NCI-H1105 treated with DMSO at 0.1 percent for 48 hours (cell line): ENCODE data around the gene SPEF2.

ENCODE experiments used
- DNase-seq: peaks from one replicate; lab custom pipeline; 2025; lab: John Stamatoyannopoulos, UW

SPEF2 gene

DNA sequence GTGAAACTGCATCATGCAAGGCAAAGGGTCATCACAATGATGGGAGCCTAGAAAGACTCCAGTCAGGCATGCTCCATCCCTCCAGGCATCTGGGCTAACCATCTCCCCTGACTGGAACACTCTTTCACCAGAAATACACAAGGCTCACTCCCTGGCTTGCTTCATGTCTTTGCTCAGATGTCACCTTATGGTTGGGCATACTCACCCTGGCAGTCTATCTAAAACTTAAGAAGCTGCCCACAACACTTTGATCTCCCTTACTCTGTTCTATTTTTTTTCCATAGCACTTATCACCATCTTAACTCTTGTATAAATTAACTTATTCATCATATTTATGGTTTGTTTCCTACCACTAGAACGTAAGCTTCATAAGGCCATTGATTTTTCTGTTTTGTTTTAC, 90.0 kb downstream of the SPEF2 start:
- no peak for DNase-seq

DNA sequence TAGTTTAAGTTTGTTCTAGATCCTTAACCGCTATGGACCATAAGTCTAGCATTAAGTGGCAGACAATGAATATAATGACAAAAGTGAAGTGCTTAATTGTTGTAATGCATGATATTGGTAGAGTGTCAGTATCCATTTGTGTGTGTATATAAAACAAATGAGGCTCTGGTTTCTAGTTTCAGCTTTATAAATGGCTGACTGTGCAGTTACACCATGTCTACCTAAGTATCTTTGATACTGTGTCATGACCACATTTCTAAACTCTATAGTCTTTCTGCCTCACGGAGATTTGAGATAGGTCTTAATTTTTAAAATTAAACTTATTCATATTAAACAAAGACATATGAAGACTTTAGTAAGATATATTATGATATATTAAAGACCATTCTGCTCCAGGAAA, 92.0 kb downstream of the SPEF2 start:
- peak; percentile 41 for DNase-seq

DNA sequence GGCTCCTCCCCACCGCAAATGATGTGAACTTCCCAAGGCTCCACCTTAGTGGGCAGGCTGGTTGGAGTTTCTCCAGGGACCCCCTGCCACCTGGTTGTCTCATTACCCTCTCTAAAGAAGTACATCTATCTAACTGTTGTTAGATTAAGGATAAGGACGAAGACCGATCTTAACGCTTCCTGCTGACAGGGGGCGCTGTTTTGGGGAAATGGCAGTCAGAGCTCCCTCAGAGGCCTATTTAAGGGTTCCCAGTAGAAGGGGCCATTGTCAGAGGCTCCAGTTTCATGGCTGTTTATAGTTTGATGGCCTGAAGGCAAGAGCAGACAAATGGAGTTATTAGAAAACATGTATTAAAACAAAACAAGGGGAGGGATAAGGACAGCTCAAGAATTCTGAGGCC, 100.1 kb downstream of the SPEF2 start:
- DNase-seq, result no peak

DNA sequence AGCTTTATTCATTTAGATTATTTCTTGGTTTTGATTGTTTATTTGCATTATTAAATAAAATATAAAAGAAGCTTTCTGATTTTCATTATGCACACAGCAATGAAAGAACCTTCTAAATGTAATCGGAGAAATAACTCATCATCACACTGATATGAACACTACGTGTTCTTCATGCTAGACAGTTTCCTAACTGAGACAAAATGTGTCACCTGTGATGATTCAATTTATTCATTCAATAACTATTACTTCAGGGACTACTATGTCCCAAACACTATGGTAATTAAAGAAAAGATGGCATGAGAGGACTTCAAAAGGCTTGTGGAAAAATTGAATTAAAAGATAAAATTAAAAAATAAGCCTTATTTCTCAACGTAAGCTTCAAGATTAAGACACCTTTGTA, 118.1 kb downstream of the SPEF2 start:
- no peak for DNase-seq

DNA sequence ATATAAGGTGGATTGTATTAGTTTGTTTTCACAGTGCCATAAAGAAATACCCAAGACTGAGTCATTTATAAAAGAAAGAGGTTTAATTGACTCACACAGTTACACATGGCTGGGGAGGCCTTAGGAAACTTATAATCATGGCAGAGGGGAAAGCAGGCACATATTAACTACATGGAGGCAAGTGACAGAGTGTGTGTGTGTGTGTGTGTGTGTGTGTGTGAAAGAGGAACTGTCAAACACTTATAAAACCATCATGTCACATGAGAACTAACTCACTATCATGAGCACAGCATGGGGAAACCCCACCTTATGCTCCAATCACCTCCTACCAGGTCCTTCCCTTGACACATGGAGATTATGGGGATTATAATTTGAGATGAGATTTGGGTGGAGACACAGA, 118.6 kb downstream of the SPEF2 start:
- no peak for DNase-seq

DNA sequence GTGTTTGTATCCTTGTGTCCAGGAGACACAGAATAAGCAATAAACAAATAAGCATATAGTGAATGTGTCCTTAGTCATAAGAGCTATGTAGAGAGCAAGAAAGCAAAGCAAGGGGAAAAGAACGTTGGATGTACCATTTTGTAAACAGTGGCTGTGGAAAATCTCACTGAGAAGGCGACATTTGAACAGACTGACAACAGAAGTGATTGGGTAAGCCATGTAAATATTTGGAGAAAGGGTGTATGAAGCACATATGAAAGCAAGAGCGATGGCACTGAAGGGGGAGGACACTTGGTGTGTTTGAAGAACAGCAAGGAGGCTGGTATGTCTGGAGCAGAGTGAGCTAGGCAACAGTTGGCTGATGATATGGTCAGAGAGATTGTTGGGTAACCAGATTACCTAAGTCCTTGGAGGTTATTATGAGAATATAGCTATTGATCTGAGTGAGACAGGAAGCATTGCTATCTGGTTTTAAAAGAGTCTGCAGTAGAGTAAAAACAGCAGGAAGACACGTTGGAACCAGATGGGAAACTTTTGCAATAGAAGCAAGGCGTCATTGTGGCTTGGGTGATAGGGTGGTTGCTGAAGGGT, 123.6 kb downstream of the SPEF2 start:
- DNase-seq, result no peak

DNA sequence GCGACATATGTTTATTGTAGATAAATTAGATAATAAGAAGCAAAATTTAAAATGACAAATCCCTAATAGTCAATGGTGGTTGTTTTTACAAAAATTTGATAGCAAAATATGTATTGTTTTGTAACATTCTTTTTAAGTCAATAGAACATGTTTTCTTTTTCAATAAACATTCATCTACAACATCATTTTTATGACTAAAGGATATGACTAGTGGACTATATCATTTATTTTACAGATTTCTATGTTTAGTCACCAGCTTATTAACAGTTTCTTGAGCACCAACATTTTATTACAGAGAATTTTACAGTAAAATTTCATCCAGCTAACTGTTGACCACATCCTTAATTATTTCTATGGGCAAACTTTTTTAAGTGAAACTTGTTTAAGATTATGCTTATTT, 124.3 kb downstream of the SPEF2 start:
- no peak for DNase-seq

DNA sequence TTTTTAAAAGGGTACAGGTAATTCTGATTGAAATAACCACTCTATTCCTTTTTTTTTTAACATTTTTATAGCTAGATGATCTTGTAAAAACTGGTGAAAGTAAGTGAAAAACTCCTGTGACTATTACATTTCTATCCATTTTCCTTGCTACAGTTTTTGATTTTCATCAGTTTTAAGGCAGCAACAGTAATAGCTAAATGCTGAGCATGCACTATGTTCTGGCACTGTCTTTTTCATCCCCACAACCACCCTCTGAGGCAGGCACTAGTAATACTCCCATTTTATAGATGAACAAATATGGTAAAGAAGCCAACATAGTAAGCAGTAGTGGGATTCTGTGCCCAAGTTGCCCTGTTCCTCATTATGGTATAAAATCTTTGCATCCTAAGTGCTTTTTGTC, 126.0 kb downstream of the SPEF2 start:
- DNase-seq, result no peak

DNA sequence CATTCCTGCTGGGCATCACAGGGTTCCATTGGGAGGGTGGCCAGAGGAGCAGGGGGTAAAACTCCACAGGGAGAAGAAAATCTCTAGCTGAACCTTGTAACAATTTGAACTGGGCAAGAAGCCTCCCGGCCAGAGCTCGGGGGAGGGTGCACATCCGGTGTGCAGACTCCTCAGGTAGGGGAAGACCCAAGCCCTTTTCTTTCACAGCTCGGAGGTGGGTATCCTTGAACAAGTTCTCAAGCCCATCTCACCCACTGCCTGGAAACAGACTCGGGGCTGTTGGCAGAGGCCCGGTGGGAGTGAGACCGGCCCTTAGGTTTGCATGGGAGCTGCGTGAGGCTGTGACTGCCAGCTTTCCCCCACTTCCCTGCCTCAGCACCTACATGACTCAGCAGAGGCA, 127.5 kb downstream of the SPEF2 start:
- no peak for DNase-seq

DNA sequence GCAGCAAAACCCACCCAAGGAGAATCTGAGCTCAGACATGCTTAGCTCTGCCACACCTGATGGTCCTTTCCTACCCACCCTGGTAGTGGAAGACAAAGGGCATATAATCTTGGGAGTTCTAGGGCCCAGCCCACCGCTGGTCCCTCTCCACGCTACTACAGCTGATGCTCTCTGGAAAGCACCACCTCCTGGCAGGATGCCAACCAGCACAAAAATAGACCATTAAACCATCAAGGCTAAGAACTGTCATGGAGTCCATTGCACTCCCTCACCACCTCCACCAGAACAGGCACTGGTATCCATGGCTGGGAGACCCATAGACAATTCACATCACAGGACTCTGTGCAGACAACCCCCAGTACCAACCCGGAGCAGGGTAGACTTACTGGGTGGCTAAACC, 128.0 kb downstream of the SPEF2 start:
- no peak for DNase-seq

DNA sequence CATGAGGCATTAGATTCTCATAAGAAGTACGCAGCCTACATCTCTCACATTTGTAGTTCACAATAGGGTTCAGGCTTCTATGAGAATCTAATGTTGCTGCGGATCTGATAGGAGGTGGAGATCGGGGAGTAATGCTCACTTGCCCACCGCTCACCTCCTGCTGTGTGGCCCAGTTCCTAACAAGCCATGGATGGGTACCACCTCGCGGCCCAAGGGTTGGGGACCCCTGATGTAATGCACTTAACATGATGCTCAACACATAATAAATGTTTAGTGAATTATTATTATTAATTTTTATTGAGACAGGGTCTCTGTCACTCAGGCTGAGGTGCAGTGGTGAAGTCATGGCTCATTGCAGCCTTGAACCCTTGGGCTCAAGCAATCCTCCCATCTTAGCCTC, 134.3 kb downstream of the SPEF2 start:
- no peak for DNase-seq

DNA sequence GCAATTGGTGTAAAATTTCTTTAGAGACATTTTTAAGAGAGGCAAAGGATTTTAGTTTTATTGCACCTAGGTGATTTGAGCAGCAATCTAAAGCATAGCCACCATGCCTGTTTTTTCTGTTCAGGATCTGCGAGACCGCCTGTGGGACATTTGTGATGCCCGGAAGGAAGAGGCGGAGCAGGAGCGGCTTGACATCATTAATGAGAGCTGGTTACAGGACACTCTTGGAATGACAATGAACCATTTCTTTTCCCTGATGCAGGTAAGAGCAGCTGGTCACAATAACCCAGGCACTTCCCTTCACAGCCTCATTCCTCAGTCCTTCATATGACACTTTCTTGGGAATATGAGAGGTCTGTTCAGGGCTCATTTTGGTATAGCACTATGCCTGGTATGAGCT, 135.8 kb downstream of the SPEF2 start:
- no peak for DNase-seq

DNA sequence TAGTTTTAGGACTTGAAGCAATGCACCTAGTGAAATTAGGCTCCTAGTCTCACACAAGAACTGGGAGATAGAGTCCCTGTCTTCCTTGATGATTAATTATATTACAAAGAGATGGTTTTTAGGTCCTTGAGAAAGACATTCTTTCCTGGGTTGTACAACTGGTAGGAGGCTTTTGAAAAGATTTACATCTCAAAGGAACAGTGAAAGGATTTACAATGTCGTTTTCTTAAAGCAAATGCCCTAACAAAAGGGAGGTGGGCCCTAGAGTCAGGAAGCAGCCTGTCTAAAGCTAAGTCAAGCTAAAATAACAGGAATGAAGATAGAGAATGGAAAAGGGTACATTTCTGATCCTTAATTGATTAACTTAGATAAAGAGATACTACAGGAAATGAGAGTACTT, 136.8 kb downstream of the SPEF2 start:
- no peak for DNase-seq

DNA sequence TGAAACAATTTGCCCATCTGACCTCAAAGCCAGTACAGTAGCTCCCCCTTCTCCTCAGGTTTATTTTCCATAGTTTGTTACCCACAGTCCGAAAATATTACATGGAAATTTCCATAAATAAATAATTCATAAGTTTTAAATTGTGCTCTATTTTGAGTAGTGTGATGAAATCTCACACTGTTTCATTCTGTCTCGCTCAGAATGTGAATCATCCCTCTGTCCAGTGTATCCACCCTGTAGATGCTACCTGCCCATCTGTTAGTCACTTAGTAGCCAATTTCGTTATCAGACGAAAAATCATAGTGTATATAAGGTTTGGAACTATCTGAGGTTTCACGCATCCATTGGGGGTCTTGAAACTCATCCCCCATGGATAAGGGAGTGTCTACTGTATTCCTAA, 138.3 kb downstream of the SPEF2 start:
- no peak for DNase-seq

DNA sequence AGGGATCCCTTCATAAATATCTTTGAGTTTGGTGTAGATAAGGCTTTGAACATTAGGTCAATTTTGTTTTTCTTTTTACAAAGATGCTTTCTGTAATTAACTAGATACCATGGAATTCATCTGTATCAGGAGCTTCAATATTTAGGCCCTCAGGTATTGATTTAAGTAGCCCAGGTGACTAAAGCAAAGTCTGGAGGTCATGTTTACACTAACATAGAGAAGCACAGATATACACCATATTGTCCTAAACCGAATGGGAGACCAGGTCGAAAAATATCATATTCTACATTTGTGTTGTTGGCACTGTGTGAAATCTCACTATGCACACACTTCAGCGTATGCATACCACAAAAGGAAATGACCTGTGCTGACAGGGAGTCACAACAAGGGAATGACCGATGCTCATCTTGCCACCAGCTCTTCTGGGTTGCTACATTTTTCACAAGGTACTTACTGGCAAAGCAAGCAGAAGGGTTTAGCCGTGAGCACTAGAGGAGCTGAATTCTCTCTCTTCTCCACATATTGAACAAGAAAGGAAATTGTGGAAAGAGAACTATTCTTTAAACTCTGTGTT, 140.6 kb downstream of the SPEF2 start:
- DNase-seq, result no peak

DNA sequence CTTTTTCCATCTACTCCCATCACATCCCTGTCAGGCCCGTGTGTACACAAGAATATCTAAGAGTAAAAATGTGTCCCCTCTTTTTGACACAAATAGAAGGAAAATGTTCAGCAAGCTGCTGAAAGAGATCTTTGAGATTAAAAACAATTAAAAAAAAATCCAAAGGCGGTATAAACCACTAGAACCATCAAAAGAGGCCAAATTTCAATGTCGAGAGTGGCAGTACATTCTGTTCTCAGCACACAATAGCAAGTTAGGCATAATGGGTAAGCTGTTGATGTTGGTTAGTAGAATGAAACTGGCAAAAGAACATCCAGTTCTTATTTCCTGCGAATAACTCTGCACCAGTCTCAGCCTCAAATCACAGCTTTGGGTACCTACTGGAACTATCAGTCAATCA, 143.9 kb downstream of the SPEF2 start:
- DNase-seq, result no peak

DNA sequence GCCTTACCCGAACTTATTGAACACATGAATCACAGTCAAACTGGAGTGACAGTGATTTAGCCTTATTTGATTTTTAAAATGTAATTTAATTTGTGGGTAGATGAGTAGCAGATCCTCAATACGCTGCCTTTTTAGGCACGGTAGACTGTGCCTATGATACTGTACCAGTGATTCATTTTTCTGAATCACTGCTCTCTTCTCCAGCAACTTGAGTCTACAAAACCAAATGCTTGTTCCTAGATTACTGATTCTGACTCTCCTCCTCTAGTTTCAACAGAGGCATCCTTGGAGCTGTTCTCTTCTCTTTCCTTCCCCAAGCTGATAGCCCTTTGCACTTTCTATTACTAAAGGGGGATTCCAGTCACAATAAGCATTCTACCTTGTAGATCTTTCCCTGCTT, 144.7 kb downstream of the SPEF2 start:
- no peak for DNase-seq

DNA sequence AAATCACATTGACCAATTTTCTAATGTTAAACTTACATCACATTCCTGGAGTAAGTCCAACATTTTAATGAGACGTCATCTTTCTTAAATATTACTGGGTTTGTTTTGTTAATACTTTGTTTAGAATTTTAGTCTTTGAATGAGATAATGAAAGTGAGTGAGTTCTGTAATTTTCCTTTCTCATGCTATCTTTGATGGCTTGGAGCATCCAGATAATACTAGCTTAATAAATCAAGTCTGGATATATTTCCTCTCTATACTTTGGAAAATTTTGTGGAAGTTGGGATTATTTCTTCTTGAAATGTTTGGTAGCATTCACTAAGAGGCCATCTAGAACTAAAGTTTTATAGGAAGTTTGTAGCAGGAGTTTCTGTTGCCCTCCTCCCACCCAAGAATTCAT, 148.3 kb downstream of the SPEF2 start:
- no peak for DNase-seq

DNA sequence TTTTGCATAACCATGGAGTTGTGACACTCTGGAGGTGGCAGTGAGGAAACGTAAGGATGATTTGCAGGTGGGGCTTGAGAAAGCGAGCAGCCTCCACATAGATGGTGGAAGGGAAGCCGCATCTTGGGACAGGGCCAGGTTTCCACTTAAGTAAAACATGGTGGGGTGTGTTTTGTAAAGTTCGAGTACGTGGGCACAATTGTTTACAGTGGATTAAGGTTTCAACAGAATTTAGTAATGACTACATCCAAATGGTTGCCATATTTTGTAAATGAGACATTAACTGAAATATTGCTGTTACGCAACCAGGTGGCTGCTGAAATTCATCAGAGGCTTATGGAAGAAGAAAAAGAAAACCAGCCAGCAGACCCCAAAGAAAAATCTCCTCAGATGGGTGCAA, 153.6 kb downstream of the SPEF2 start:
- DNase-seq, result peak; percentile 48

DNA sequence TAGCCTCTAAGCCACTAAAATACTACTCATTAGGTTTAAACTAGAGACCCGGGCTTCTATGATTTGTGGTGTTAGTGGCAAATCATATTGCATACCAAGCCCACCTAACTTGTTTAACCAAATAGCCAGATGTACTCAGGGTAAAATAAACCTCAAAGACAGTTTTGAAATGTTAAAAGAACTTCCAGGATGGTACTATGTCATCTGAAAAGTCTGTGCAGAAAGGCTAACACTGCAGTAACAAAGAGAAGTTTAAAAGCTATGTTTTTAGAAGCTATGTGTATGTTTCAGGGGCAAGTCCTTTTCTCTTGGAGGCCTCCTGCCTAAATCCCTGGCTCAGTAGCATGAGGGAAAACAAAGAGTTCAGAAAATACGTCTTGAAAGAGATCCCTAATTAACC, 154.2 kb downstream of the SPEF2 start:
- no peak for DNase-seq

DNA sequence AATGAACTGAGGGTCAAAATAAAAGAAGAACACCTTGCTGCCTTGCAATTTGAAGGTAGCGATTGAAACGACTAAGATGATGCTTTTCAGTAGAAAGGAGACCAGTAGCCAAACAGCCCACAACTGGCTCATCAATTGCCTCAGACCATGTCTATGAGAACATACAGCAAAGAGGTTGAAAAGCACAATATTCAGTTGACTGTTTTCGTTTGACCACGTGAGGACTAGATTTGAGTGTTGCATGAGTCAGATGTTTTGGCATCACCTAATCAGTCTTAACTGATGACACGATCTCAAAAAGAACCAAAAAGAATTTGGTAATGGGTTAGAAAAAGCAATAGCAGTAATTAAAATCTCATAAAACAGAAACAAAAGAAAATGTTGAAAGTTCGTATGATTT, 156.3 kb downstream of the SPEF2 start:
- DNase-seq, result no peak

DNA sequence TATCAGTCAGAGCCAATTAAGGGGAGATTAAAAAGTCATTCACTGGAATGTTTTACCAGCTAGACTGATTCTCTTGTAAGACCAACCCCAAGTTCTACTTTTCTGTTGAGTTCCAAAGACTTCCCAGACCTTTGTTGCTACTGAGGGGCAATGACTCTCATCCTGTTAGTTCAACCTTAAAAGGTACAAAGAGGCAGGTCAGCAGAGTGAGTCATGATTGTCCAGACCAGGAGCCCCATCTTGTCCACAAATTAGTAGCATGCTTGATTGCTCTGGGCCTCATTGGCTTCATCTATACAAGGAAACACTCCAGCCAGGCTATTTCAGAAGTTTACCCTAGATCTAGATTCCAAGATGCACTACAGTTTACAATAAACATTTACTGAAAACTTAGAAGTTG, 159.1 kb downstream of the SPEF2 start:
- DNase-seq, result no peak

DNA sequence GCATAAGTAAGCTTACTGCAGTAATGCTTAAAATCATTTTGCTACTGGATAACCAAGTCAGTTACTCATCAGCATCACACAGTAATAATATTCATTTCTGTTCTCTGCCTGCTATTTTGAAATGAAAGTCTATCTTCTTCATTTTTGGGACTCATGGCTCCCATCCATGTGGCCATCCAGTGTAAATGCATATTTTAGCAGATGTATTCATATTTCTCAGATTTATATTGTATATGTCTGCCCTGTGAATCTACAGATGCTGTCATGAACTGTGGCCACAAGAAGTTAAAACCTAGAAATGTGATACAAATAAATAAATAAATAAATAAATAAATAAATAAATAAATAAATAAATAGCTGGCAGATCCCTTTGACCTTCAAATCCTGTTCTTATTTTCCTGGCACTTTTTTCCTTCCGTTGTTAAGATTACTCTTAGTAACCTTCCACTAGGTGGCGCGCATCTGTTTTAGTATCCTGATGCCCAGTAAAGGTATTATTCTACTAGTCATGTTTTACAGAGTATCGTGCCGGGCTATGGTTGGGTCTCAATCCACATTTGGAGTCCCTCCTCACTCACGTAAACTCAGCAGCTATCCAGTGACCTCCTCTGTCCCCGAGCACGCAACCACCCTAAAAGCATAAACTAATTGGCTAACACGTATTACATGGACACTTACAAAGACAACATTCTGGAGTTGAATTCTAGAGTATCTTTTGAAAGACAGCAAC, 159.9 kb downstream of the SPEF2 start:
- DNase-seq, result peak; percentile 76

DNA sequence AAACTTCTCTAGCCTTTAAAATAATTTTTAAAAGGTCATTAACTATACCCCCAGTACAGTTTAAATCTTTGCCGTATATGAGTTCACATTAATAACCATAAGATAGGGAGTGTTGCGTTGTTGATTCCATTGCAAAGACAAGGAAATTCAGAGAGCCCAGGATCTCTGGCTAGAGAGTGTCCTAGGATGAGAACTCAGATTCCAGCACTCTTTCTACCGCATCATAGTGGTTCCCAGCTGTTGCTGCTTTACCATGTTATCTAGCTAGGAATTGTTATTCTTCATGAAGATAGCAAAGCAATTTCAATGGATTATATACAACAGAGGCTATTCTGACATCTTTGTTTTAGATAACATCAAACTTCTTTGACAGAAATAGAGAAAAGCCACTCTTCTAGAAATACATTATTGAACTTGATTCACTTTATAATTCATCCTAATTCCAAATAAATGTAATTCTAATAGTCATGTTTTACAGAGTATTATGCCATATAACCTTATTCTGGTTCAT, 160.7 kb downstream of the SPEF2 start:
- no peak for DNase-seq
